Measurements from ENCODE around the gene FUT1.
A peak's percentile ranks its signal among the peaks of the same experiment; 100 is the strongest.
"Not testable (repeated sequence)": the region's sequence is repeated elsewhere in the genome, so short reads cannot be mapped to it uniquely, and the experiment has no call there.

The FUT1 gene

DNA sequence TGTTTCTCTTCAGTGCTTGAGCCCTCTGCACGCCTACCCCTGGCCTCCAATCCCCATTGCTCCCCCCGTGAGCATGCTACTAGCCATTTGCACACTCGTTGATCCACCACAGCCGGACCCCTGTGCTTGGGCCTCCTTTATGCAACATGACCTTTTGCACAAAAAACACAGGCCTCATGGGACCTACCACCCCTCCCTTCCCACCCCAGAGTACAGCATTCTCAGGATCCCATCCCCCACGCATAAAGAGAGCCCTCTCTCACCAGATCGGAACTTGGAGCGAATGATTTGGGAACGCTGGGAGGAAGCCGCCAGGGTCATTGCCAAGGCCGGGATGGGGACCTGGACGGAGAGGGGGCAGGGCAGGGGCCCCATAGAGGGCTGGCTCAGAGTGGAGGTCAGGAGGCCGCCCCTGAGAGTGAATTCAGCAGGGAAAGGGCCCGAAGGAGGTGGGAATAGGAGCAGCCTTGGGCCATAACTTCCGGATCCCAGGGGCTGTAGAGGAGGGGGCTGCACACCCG is 33.7 kb downstream of the FUT1 start:
- H3K4me3 ChIP-seq (ENCODE audit: low read depth, low read length), result peak overlapping the region; percentile 84

DNA sequence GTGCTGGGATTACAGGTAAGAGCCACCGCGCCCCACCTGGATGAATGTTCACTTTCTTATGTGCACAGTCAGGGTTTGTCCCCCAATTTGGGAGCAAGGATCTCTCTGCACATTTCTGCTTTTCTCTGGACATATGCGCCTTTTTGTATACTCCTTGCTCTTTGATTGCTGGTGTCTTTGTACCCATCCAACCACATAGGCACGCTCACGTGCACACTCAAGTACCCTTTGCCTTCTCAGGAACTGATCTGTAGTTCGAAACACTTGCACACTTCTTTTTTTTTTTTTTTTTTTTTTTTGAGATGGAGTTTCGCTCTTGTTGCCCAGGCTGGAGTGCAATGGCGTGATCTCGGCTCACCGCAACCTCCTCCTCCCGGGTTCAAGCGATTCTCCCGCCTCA is 34.3 kb downstream of the FUT1 start:
- not testable (repeated sequence) for H3K27me3 ChIP-seq (ENCODE audit: control insufficient read depth, insufficient read depth, low read length); H3K9ac ChIP-seq (ENCODE audit: low read depth, low read length); H3K36me3 ChIP-seq (ENCODE audit: control insufficient read depth, insufficient read depth, low read length); H3K4me3 ChIP-seq (ENCODE audit: low read depth, low read length); H3K9me3 ChIP-seq (ENCODE audit: control insufficient read depth, insufficient read depth, low read length)
- peaks cover 12% of the 10 kb centered on the region for H3K4me1 ChIP-seq (ENCODE audit: control insufficient read depth, insufficient read depth, low read length)

More for the DNA sequence above, 33.7 kb downstream of the FUT1 start:
- Histone ChIP-seq H3K9me3 (ENCODE audit: control insufficient read depth, insufficient read depth, low read length) (no peaks in the 10 kb centered on the region), H3K27me3 (ENCODE audit: control insufficient read depth, insufficient read depth, low read length) (no peaks in the 10 kb centered on the region), H3K9ac (ENCODE audit: low read depth, low read length) (no peak overlapping the region), H3K4me1 (ENCODE audit: control insufficient read depth, insufficient read depth, low read length) (peaks cover 12% of the 10 kb centered on the region), H3K36me3 (ENCODE audit: control insufficient read depth, insufficient read depth, low read length) (no peaks in the 10 kb centered on the region)

DNA sequence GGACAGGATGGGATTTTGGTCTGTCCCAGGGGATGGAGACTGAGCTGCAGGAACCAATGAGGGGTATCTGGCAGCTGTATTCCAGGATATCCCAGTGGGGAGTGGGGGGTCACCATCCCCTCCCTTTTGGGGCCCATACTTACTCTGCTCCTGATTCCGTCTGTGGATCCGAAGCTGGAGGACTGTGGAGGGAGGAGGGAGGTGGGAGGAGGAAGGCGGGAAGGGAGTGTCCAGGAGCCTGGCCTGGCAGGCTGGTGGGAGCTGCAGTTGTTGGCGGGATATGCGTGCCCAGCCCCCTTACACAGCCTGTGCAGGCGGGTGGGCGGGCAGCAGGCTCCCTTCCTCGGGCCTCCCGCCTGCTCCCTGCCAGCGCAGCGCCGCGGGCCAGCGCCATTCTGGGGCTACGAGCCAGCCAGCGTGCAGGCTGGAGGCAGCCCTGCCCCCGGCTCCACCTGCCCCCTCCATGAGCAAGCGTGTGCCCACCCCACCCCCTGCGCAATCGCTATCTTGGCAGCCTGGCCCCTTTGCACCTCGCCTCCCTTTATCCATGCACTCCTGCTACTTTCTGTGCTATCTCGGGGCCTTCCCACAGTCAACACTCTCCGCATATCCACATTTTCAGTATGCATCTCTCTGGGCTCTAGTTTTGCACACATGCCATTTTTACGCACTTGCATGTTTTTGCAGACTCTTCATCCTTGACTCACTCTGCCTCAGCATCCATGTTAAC is 35.7 kb downstream of the FUT1 start:
- Histone ChIP-seq H3K36me3 (ENCODE audit: control insufficient read depth, insufficient read depth, low read length) (no peaks in the 10 kb centered on the region), H3K9ac (ENCODE audit: low read depth, low read length) (no peak overlapping the region), H3K4me1 (ENCODE audit: control insufficient read depth, insufficient read depth, low read length) (peaks cover 12% of the 10 kb centered on the region), H3K9me3 (ENCODE audit: control insufficient read depth, insufficient read depth, low read length) (no peaks in the 10 kb centered on the region), H3K4me3 (ENCODE audit: low read depth, low read length) (peak overlapping the region; percentile 41), H3K27me3 (ENCODE audit: control insufficient read depth, insufficient read depth, low read length) (no peaks in the 10 kb centered on the region)

DNA sequence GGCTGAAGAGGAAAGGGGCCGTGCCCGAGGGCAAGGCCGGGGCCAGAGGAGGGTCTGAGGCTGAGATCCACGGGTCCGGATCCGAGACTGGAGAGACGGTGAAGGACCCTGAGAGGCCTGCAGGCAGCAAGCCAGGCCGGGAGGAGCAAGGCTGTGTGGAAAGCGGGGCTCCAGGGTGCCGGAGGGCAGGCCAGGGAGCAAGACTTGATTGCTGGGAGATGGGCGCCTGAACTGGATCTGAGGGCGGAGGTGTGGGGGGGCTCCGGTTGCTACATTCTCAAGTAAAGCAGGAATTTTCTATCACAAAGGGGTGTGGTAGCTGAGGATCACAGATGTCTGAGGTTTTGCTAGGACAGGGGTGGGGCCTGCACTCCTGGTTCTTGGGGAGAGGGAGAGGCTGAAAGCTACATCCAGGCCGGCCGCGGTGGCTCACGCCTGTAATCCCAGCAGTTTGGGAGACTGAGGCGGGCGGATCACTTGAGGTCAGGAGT is 36.7 kb downstream of the FUT1 start:
- H3K9me3 ChIP-seq (ENCODE audit: control insufficient read depth, insufficient read depth, low read length), result no peaks in the 10 kb centered on the region
- no peak overlapping the region for H3K9ac ChIP-seq (ENCODE audit: low read depth, low read length)
- no peaks in the 10 kb centered on the region for H3K36me3 ChIP-seq (ENCODE audit: control insufficient read depth, insufficient read depth, low read length)
- peaks cover 12% of the 10 kb centered on the region for H3K4me1 ChIP-seq (ENCODE audit: control insufficient read depth, insufficient read depth, low read length)
- H3K4me3 ChIP-seq (ENCODE audit: low read depth, low read length), result no peak overlapping the region
- no peaks in the 10 kb centered on the region for H3K27me3 ChIP-seq (ENCODE audit: control insufficient read depth, insufficient read depth, low read length)

DNA sequence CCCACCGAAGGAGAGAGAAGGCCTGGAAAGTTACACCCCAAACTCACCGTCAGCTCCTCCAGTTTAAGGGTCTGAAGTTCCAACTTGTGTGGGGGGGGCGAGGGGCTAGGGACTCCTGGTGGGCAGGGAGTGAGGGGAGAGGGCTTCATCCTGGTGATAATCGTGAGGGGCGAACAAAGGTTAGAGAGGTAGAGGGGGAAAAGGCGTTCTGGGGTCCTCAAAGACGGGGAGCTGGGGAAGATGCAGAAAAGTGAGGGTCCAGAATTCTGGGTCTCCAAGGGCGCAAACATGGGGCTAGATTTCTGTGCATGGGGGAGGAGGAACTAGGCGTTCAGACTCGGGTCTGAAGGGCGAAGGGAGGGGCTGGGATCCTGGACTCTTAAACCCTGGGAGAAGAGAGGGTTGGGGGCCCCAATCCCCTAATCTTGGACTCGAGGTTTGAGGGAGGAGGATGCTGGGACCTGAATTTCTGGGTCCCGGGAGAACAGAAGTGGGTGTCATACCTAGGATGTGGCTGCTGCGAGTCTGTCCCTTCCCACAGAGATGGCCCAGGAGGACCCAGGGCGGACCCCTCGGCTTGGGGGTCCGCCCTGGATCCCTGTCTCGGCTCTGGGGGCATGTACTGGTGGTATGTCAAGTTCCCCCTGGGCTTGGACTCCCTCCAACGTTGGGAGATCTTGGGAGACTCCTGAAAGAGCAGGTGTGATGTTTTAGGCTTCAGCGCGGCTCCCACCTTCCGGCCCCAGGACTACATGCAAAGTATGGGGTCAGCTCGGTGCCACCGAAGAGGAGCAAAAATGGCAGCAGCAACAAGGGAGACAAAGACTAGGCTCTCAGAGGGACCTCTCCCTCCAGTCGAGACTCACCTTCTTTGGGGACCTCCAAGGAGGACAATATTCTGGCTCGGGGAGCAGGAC is 37.4 kb downstream of the FUT1 start:
- H3K4me3 ChIP-seq (ENCODE audit: low read depth, low read length), result peak overlapping the region; percentile 66
- H3K9me3 ChIP-seq (ENCODE audit: control insufficient read depth, insufficient read depth, low read length), result no peaks in the 10 kb centered on the region
- H3K9ac ChIP-seq (ENCODE audit: low read depth, low read length), result peak overlapping the region; percentile 47
- peaks cover 12% of the 10 kb centered on the region for H3K4me1 ChIP-seq (ENCODE audit: control insufficient read depth, insufficient read depth, low read length)
- no peaks in the 10 kb centered on the region for H3K36me3 ChIP-seq (ENCODE audit: control insufficient read depth, insufficient read depth, low read length)
- no peaks in the 10 kb centered on the region for H3K27me3 ChIP-seq (ENCODE audit: control insufficient read depth, insufficient read depth, low read length)

DNA sequence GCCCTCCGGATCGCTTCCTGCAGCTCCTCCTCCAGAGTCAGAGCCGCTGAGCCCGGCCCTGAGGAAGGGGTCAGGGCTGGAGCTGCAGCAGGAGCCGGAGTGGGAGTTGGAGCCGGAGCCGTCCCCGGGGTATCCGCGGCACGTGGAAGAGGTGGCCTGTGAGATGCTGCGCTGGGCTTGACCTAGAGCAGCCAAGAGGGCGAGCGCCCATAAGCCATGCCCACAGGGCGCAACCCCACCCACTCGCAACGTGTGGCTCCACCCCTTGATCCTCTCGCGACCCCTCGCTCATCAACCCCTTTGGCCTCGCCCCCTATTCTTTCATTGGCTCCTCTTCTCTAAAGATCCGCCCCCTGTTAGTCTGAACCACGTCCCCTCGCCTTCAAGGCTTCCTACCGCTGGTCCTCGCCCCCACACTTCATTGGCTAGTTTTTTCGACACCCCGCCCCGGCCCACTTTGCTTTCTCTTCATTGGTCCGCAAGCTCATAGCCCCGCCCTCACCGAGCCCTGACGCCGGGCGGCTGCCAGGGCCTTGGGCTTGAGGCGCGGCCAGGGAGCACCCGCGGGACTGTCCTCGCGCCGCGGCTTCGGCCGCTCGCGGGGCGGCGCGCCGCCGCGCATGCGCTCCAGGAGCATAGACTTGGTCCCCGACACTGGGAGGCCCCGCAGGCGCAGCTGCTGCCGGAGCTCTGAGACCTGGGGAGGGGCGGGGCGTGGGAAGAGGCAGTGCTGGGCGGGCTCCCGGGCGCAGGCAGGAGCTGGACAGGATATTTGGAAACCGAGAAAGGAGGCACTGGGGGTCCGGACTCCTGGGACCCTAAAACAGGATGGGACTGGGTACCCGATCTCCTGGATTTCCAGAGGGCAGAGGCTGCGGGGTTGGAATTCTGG is 38.3 kb downstream of the FUT1 start:
- H3K36me3 ChIP-seq (ENCODE audit: control insufficient read depth, insufficient read depth, low read length), result no peaks in the 10 kb centered on the region
- peak overlapping the region; percentile 93 for H3K4me3 ChIP-seq (ENCODE audit: low read depth, low read length)
- peak overlapping the region; percentile 47 for H3K9ac ChIP-seq (ENCODE audit: low read depth, low read length)
- no peaks in the 10 kb centered on the region for H3K9me3 ChIP-seq (ENCODE audit: control insufficient read depth, insufficient read depth, low read length)
- H3K4me1 ChIP-seq (ENCODE audit: control insufficient read depth, insufficient read depth, low read length), result peaks cover 11% of the 10 kb centered on the region
- no peaks in the 10 kb centered on the region for H3K27me3 ChIP-seq (ENCODE audit: control insufficient read depth, insufficient read depth, low read length)

DNA sequence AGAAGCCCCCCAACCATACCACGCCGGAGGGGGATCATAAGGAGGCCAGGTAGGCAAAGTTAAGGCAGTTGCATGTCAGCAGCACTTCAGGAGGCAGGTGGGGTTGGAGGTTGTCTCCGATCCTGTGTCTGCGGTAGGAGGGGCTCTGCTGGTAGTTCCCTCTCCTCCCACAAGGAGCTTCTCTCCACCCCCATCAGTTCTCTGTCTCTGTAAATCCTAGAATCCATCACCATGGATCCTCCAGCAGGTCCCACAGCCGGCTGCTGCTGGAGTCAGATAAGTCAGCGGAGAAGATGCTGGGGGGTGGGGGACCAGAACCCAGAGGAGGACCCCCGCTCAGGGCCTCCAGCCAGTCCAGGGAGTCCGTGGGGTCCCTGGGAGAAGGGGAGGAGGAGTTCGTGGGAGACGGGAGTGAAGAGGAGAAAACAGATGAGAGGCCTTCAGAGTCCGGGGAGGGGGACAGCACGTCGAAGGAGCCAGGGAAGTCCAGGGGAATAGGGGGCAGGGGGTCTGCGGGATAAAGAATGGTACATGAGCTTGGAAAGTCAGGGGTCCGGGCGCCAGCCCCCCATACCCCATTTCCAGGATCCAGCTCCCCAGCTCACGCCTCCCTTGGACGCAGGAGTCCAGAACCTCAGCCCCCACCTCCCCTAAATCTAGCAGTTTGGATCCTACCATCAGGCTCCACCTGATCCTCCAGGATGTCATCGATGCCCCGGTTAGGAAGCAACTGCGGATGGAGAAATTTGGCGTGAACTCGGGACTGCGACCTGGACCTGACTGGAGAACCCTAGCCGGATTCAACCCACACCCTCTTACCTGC is 39.2 kb downstream of the FUT1 start:
- no peaks in the 10 kb centered on the region for H3K9me3 ChIP-seq (ENCODE audit: control insufficient read depth, insufficient read depth, low read length)
- H3K4me3 ChIP-seq (ENCODE audit: low read depth, low read length), result peak overlapping the region; percentile 93
- H3K9ac ChIP-seq (ENCODE audit: low read depth, low read length), result peak overlapping the region; percentile 47
- H3K27me3 ChIP-seq (ENCODE audit: control insufficient read depth, insufficient read depth, low read length), result no peaks in the 10 kb centered on the region
- H3K36me3 ChIP-seq (ENCODE audit: control insufficient read depth, insufficient read depth, low read length), result no peaks in the 10 kb centered on the region
- H3K4me1 ChIP-seq (ENCODE audit: control insufficient read depth, insufficient read depth, low read length), result peaks cover 5% of the 10 kb centered on the region

DNA sequence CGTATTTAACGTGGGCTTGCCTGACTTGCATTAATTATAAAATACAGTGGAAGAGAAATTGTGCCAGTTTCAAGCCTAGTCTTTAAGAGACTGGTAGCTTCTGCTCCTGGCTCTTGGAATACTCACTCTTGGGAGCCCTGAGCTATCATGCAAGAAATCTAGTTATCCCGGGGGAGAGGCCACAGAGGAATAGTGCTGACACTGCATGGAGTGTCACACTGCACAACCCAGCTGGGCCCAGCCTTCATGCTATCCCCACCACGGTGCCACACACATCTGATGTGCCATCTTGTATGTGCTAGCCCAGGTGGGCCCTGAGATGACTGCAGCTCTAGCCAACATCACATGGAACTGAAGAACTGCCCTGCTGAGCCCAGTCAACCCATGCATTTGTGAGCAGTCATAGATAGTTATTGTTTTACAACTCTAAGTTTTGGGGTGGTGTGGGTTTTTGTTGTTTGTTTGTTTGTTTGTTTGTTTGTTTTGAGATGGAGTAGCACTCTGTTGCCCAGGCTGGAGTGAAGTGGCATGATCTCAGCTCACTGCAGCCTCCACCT is 41.3 kb downstream of the FUT1 start:
- Histone ChIP-seq H3K9me3 (ENCODE audit: control insufficient read depth, insufficient read depth, low read length) (no peaks in the 10 kb centered on the region), H3K36me3 (ENCODE audit: control insufficient read depth, insufficient read depth, low read length) (no peaks in the 10 kb centered on the region), H3K27me3 (ENCODE audit: control insufficient read depth, insufficient read depth, low read length) (no peaks in the 10 kb centered on the region), H3K4me3 (ENCODE audit: low read depth, low read length) (no peak overlapping the region), H3K4me1 (ENCODE audit: control insufficient read depth, insufficient read depth, low read length) (peaks cover 2% of the 10 kb centered on the region), H3K9ac (ENCODE audit: low read depth, low read length) (no peak overlapping the region)

DNA sequence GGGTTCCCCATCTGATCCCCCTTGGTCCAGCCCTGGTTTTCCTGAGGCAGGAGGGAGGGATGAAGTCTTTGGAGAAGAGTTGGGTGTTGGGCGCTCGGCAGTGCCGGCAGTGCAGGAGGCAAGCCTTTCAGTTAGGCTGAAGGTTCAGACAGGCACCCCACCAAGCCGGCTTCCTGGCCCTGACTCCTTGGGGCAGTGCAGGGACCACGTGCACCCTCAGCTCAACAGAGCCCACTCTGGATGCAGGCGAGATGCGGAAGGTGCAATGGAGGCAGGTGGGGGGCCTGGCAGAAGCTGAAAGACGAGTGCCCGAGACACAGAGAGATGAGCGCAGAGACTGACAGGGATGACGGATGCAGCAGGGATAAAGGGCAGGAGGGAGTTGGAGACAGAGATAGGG is 44.0 kb downstream of the FUT1 start:
- Histone ChIP-seq H3K9me3 (ENCODE audit: control insufficient read depth, insufficient read depth, low read length) (no peaks in the 10 kb centered on the region), H3K4me1 (ENCODE audit: control insufficient read depth, insufficient read depth, low read length) (no peaks in the 10 kb centered on the region), H3K4me3 (ENCODE audit: low read depth, low read length) (no peak overlapping the region), H3K9ac (ENCODE audit: low read depth, low read length) (no peak overlapping the region), H3K27me3 (ENCODE audit: control insufficient read depth, insufficient read depth, low read length) (no peaks in the 10 kb centered on the region), H3K36me3 (ENCODE audit: control insufficient read depth, insufficient read depth, low read length) (peaks cover 1% of the 10 kb centered on the region)

DNA sequence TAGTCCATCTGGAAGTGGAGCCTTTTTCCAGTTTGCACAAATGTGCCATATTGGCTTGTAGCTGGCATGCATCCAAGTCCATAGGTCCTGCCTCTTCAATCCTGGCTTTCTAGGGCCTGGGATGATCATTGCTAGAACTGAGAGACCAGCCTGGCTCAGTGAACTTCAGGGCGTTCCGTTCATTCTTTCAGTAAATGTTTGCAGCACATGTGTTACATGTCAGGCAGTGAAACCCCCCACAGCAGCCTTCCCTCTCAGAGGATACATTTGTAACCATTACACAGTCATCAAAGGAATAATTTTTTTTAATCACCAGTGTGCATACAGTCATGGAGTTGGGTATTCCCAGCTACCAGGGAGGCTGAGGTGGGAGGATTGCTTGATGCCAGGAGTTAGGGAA is 47.0 kb downstream of the FUT1 start:
- Histone ChIP-seq H3K9me3 (ENCODE audit: control insufficient read depth, insufficient read depth, low read length) (no peaks in the 10 kb centered on the region), H3K36me3 (ENCODE audit: control insufficient read depth, insufficient read depth, low read length) (peaks cover 4% of the 10 kb centered on the region), H3K4me3 (ENCODE audit: low read depth, low read length) (no peak overlapping the region), H3K9ac (ENCODE audit: low read depth, low read length) (no peak overlapping the region), H3K27me3 (ENCODE audit: control insufficient read depth, insufficient read depth, low read length) (no peaks in the 10 kb centered on the region), H3K4me1 (ENCODE audit: control insufficient read depth, insufficient read depth, low read length) (no peaks in the 10 kb centered on the region)

Measured in iPS-15b (cell line).